ENCODE data around the gene KCNV2.

Gene KCNV2

DNA sequence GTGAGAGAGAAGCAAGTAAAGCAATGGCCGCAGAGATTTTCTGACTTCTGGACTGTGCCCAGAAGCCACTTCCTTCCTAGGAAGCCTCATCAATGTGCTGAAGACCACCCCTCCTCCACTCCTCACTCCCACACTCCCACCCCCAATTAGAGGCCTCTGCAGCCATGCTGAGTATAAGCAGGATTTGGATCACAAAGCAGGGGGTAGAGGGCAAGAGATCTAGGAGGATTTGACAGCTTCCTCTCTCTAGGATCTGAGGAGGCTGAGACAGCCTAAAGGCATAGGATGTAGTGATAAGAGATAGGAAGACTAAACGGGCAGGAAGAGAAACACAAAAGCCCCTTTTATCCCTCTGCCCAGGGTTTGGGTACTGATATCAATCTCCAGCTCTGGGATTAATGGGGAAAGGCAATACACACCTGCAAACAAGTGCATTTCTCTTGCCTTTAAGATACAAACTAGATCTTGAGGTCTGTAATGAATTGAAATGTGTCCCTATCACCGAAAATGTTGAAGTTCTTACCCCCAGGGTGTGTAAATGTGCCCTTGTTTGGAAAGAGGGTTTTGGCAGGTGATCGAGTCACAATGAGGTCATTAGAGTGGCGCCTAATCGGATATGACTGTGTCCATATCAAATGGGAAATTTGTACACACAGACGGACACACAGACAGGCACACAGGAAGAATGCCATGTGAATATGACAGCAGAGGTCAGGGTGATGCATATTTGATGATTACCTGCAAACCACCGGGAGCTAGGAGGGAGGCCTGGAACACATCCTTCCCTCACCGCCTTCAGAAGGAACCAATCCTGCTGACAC, 28.5 kb downstream of the KCNV2 start:
- TF ChIP-seq, protein P1, sequence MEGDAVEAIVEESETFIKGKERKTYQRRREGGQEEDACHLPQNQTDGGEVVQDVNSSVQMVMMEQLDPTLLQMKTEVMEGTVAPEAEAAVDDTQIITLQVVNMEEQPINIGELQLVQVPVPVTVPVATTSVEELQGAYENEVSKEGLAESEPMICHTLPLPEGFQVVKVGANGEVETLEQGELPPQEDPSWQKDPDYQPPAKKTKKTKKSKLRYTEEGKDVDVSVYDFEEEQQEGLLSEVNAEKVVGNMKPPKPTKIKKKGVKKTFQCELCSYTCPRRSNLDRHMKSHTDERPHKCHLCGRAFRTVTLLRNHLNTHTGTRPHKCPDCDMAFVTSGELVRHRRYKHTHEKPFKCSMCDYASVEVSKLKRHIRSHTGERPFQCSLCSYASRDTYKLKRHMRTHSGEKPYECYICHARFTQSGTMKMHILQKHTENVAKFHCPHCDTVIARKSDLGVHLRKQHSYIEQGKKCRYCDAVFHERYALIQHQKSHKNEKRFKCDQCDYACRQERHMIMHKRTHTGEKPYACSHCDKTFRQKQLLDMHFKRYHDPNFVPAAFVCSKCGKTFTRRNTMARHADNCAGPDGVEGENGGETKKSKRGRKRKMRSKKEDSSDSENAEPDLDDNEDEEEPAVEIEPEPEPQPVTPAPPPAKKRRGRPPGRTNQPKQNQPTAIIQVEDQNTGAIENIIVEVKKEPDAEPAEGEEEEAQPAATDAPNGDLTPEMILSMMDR (IDR thresholded peaks at IDR 0.05; ENCODE audit: low read depth, low read length, missing control alignments): no peak
- DNase-seq (ENCODE audit: extremely low read depth, low read depth): no peak
- H3K4me3 ChIP-seq (replicated peaks; ENCODE audit: low read depth, low read length): no peak overlapping the region

DNA sequence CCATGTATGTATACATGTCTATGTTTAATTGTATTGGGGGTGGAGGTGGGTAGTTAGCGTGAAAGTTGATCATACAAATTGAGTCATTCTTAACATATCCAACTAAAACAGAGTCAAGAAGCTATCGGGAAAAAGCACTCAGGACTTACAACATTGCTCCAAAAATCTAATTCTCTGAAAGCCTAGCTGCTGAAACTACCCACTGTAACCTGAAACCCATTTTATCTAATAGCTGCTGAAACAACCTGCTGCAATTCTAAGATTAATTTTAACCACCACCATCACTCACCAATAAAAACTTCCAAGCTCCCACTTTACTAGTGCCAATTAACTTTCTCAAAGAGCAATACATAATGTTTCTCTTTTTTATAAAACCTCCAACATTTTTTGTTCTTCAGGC, 32.2 kb downstream of the KCNV2 start:
- TF ChIP-seq, protein P1 (IDR thresholded peaks at IDR 0.05; ENCODE audit: low read depth, low read length, missing control alignments): no peak
- DNase-seq (ENCODE audit: extremely low read depth, low read depth): no peak
- H3K4me3 ChIP-seq (replicated peaks; ENCODE audit: low read depth, low read length): no peak overlapping the region

DNA sequence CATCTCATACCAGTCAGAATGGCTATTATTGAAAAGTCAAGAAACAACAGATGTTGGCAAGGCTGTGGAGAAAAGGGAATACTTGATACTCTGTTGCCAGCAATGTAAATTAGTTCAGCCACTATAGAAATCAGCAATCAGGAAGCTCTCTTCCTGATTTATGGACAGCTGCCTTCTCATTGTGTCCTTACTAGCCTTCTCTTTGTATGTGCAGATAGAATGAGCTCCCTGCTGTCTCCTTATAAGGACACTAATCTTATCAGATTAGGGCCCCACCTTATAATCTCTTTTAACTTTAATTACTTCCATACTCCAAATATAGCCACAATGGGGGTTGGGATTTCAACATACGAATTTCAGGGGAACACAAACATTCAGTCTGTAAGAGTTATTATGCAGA, 38.0 kb downstream of the KCNV2 start:
- DNase-seq (ENCODE audit: extremely low read depth, low read depth): no peak
- TF ChIP-seq, protein P1 (IDR thresholded peaks at IDR 0.05; ENCODE audit: low read depth, low read length, missing control alignments): no peak
- H3K4me3 ChIP-seq (replicated peaks; ENCODE audit: low read depth, low read length): no peak overlapping the region

DNA sequence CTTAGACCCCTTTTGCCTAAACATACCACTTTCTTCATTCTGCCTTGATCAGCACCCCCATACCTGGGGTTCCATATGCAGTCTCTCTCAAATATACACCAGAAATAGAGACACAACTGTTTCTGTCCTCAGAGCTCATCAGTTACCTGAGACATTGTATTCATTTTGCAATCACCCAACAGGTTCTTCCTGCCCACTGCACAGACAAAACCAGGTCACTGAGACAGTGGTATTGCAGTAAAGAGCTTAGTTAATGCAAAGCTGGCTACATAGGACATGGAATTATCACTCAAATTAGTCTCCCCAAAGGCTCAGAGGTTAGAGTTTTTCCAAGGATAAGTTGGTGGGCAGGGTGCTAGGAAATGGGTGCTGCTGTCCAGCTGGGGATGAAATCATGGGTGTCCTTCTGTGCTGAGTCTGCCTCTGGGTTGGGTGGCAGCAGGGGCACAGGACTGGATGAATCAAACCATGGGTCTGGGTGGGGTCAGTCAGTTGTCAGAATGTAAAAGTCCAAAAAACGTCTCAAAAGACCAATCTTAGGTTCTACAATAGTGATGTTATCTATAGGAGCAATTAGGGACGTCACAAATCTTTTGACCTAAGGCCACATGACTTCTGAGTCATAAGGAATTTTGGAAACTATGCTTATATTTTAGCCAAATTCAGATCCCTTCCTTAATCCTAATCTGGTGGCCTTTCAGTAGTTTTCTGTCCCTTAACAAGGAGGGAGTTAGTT, 41.0 kb downstream of the KCNV2 start:
- no peak for DNase-seq (ENCODE audit: extremely low read depth, low read depth)
- TF ChIP-seq, protein P1 (IDR thresholded peaks at IDR 0.05; ENCODE audit: low read depth, low read length, missing control alignments): no peak
- H3K4me3 ChIP-seq (replicated peaks; ENCODE audit: low read depth, low read length): no peak overlapping the region

DNA sequence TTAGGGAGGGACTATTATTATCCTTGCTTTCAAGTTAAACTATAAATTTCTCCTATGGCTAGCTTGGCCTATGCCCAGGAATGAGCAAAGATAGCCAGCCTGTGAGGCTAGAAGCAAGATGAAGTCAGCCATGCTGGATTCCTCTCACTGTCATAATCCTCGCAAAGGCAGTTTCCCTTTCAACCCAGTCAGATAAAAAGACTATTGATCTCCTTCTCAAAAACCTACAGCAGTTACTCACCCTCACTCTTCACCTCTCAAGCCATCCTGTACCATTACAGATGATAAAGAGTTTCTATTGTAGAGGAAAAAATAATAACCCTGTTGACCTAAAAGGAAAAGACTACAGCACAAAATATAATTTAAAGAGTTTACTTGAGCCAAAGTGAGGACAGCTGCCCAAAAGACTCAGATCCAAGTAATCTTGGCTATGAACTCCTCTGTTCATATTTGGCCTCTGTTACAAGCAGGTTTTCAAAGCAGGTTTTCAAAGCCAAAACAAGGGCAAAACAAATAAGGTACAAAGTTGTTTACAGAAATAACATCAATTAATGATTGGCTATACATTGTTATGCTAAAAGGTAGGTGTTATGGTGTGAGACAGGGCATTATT, 41.7 kb downstream of the KCNV2 start:
- TF ChIP-seq, protein P1 (IDR thresholded peaks at IDR 0.05; ENCODE audit: low read depth, low read length, missing control alignments): no peak
- H3K4me3 ChIP-seq (replicated peaks; ENCODE audit: low read depth, low read length): no peak overlapping the region
- no peak for DNase-seq (ENCODE audit: extremely low read depth, low read depth)

DNA sequence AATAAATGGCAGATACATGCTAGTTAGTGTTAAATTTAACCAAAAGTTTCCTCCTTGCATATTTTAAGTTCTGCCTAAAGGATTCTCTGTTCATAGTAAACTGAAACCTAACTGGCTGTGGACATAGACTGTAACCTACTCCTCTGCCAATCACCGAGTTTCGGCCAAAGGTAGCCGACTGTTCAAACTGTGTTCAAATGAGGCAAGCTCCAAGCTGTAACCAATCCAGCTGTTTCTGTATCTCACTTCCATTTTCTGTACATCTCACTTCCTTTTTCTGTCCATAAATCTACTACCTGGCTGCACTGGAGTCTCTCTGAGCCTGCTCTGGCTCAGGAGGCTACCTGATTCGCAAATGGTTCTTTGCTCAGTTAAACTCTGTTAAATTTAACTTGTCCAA, 44.1 kb downstream of the KCNV2 start:
- TF ChIP-seq, protein P1 (IDR thresholded peaks at IDR 0.05; ENCODE audit: low read depth, low read length, missing control alignments): no peak
- no peak for DNase-seq (ENCODE audit: extremely low read depth, low read depth)
- no peak overlapping the region for H3K4me3 ChIP-seq (replicated peaks; ENCODE audit: low read depth, low read length)

Measured in HFF-Myc (cell line).